Colonic mucosa (tissue), 4 donors: Measurements from ENCODE around the gene PDE7B. TPM values are rescaled to one million over a fixed set of nuclear protein-coding genes. Genes with fewer than 3 reads are reported as not detected.

Experiments
- DNase-seq: peaks from one replicate; pipeline ENCODE4 v3.0.0-alpha.2; 2020
- H3K27ac ChIP-seq: fragments of 200-600 bp; one replicate; pipeline ENCODE4 v1.8.0; 2021
- H3K27me3 ChIP-seq: fragments of 200-600 bp; one replicate; pipeline ENCODE4 v1.8.0; 2021
- H3K36me3 ChIP-seq: fragments of 200-600 bp; one replicate; pipeline ENCODE4 v1.8.0; 2021
- H3K4me1 ChIP-seq: fragments of 200-600 bp; one replicate; pipeline ENCODE4 v1.8.0; 2021; ENCODE audit warnings: mild to moderate bottlenecking
- H3K4me3 ChIP-seq: fragments of 200-600 bp; one replicate; pipeline ENCODE4 v1.8.0; 2021
- H3K9ac ChIP-seq, 2 donors: one replicate each; pipeline ENCODE4 v1.7.0; 2013; ENCODE audit warnings: control low read depth in 2 of 2, low read depth in 2 of 2, low read length in 2 of 2
- H3K9me3 ChIP-seq: fragments of 200-600 bp; one replicate; pipeline ENCODE4 v1.8.0; 2021
- intact Hi-C: fragments of 100-400 bp; cut with DNase I; formaldehyde crosslinking; loops from one replicate; pipeline ENCODE4 v1.14.1; 2022
- total RNA-seq, 2 donors: library from RNA; stranded (reverse); fragmentation: NEBNext Ultra II Directional in 1 of 2; extraction: Animal tissue kit (Norgen Biotek cat#: 25700) in 1 of 2; gene quantifications; one replicate each; pipeline ENCODE4 v1.2.1, GENCODE V29; 2021
- TF ChIP-seq, protein P1 (sequence below): fragments of 200-600 bp; IDR thresholded peaks from one replicate; pipeline ENCODE4 v1.8.0; 2022; ENCODE audit warnings: antibody characterized with exemption, mild to moderate bottlenecking
- donor health status: healthy.
- donor health status: DM: no; HTN: no; CAD: no.
- donor health status: DM: no; HTN: no; CAD: no.

PDE7B gene
- total RNA-seq, 2 donors from 2014 or later: 1.0 to 1.4 TPM

DNA sequence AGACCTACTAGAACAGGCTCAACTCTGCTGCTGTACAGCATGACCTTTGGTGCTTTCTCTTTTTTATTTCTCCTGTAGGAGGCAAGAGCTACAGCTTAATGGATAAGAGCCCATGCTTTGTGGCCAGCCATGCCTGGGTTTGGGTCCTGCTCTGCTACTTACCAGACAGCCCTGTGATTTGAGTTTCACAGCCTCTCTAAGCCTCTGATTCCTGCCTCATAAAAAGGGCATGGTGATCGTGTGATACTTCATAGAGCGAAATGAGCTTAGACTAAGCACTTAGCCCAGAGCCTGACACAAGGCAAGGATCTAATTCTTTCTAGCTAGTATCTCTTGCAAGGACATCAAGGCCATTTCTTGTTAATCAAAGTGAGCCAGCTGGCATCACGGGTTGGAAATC lies 19.3 kb upstream of the PDE7B start:
- Histone ChIP-seq H3K27me3 (no peaks in the 10 kb centered on the region), H3K36me3 (no peaks in the 10 kb centered on the region), H3K4me1 (no peaks in the 10 kb centered on the region), H3K9ac (no peak overlapping the region), H3K4me3 (no peak overlapping the region), H3K27ac (no peak overlapping the region), H3K9me3 (no peaks in the 10 kb centered on the region)
- no peak for DNase-seq
- TF ChIP-seq, protein P1, sequence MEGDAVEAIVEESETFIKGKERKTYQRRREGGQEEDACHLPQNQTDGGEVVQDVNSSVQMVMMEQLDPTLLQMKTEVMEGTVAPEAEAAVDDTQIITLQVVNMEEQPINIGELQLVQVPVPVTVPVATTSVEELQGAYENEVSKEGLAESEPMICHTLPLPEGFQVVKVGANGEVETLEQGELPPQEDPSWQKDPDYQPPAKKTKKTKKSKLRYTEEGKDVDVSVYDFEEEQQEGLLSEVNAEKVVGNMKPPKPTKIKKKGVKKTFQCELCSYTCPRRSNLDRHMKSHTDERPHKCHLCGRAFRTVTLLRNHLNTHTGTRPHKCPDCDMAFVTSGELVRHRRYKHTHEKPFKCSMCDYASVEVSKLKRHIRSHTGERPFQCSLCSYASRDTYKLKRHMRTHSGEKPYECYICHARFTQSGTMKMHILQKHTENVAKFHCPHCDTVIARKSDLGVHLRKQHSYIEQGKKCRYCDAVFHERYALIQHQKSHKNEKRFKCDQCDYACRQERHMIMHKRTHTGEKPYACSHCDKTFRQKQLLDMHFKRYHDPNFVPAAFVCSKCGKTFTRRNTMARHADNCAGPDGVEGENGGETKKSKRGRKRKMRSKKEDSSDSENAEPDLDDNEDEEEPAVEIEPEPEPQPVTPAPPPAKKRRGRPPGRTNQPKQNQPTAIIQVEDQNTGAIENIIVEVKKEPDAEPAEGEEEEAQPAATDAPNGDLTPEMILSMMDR: no peak
- intact Hi-C loops: no loop called here

DNA sequence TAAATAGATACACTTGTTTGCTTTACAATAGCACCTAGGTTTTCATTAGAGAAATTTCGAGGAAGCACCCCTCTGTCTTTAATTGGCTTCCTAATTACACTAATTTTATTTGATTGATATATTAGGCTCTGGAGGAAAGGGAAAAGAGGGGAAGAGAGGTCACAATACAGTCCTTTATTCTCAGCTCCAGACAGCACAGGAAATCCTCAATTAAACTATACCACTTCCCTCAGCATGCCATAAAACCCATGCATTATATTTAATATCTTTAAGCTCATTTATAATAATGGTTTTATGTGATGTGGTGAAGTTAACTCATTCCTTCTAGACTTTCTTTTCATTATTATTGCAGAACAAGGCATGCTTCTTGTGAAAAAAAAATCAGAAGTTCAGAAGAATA lies 17.7 kb upstream of the PDE7B start:
- DNase-seq: no peak
- Histone ChIP-seq H3K4me1 (no peaks in the 10 kb centered on the region), H3K36me3 (no peaks in the 10 kb centered on the region), H3K27me3 (no peaks in the 10 kb centered on the region), H3K27ac (no peak overlapping the region), H3K9ac (no peak overlapping the region), H3K4me3 (no peak overlapping the region), H3K9me3 (no peaks in the 10 kb centered on the region)
- intact Hi-C loops: no loop called here
- TF ChIP-seq, protein P1: no peak

DNA sequence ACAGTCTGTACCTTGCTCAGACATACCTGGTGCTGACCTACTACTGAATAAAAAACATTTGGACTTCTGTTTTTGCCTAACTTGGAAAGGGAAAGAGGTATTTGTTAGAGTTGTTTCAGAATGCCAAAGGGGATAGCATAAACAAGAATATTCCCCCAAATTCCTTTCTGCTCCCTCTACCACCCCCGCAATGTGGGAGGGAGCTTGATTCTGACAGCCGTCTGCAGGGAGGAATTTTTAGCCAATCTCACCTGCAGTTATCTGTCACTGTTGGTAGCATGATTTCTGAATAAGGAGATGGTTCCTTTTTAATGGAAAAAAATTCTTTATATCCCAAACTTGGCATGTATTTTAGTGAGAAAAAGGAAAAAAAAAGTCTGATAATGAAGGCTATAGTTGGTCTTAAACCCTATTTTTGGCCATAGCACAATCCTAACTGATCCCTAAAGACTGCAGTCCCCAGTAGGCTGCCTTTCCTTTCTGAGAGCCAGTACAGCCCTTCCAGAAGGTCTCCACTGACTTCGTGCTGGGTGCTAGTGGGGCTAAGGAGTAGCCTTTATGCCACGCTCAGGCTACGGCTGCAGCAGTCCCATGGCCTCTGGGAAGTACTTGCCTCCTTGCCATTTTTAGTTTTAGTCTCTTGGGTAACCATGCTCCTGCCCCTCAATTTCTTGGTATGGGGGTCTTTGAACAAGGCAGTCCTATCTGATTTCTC lies 13.6 kb upstream of the PDE7B start:
- no peaks in the 10 kb centered on the region for H3K27me3 ChIP-seq
- H3K27ac ChIP-seq: no peak overlapping the region
- DNase-seq: no peak
- no peak overlapping the region for H3K9ac ChIP-seq
- TF ChIP-seq, protein P1: no peak
- H3K9me3 ChIP-seq: no peaks in the 10 kb centered on the region
- H3K4me3 ChIP-seq: no peak overlapping the region
- intact Hi-C loops: no loop called here
- no peaks in the 10 kb centered on the region for H3K36me3 ChIP-seq
- H3K4me1 ChIP-seq: no peaks in the 10 kb centered on the region

DNA sequence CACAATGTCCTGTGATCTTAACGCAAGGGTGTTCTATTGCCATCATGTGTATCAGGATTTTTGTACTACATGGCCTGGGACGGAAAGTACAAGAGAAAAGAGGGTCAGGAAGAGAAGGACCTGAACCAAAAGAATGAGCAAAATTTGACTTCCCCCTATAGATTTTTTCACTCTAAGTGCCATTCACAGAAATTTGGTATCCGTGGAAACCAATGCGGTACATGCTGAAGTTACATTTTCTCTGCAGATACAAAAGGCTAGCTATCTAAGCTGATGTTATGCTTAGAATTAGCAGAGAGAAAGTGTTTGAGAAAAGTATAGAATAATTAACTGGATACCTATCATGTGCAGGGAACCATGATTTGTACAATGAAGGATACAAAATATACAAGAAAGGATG lies 12.4 kb upstream of the PDE7B start:
- H3K27me3 ChIP-seq: no peaks in the 10 kb centered on the region
- intact Hi-C loops: no loop called here
- H3K27ac ChIP-seq: no peak overlapping the region
- TF ChIP-seq, protein P1: no peak
- no peaks in the 10 kb centered on the region for H3K9me3 ChIP-seq
- DNase-seq: no peak
- no peaks in the 10 kb centered on the region for H3K4me1 ChIP-seq
- H3K36me3 ChIP-seq: no peaks in the 10 kb centered on the region
- H3K9ac ChIP-seq: no peak overlapping the region
- no peak overlapping the region for H3K4me3 ChIP-seq

DNA sequence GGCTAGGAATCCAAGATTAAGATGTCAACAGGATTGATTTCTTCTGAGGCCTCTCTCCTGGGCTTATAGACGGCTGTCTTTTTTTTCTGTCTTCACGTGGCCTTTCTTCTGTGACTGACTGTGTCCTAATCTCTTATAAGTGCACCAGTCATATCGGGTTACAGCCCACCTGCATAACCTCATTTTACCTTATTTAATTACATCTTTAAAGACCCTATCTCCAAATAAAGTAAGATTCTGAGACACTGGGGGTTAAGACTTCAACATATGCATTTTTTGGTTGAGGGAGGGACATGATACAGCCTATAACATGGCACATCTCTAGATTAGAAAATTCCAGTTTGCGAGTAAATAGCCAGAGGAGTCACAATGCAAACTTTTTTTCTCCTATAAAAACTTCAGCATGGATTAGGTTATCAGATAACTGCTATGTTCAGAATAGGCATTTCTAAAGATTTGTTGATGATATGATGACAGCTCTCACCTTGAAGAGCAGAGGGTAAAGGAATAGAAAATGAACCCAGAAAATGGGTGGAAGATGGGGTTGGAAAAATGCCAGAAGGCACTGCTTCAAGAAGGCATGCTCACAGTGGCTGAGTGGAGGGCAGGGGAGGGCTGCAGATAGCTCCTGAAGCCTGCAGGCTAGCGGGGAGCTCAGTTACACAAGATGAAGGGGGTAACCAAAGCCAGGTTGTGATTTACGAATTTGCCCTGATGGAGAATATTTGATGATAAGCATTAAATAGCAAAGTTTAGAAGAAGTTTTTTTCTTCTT lies 8.7 kb upstream of the PDE7B start:
- no peak for DNase-seq
- no peak overlapping the region for H3K4me3 ChIP-seq
- H3K36me3 ChIP-seq: no peaks in the 10 kb centered on the region
- H3K9me3 ChIP-seq: no peaks in the 10 kb centered on the region
- no peak overlapping the region for H3K9ac ChIP-seq
- TF ChIP-seq, protein P1: no peak
- no peak overlapping the region for H3K27ac ChIP-seq
- H3K27me3 ChIP-seq: no peaks in the 10 kb centered on the region
- intact Hi-C loops: no loop called here
- no peaks in the 10 kb centered on the region for H3K4me1 ChIP-seq
